Activated naive CD8-positive, alpha-beta T cell treated with anti-CD3 and anti-CD28 coated beads, Interleukin-2, amount 50 U/mL, for 16 hours (primary cell): Measurements from ENCODE around the gene TIGAR.

Experiments
- DNase-seq: peaks from one replicate; pipeline ENCODE4 v3.0.0-alpha.2; 2020; ENCODE audit warnings: low read depth, low spot score

TIGAR gene

DNA sequence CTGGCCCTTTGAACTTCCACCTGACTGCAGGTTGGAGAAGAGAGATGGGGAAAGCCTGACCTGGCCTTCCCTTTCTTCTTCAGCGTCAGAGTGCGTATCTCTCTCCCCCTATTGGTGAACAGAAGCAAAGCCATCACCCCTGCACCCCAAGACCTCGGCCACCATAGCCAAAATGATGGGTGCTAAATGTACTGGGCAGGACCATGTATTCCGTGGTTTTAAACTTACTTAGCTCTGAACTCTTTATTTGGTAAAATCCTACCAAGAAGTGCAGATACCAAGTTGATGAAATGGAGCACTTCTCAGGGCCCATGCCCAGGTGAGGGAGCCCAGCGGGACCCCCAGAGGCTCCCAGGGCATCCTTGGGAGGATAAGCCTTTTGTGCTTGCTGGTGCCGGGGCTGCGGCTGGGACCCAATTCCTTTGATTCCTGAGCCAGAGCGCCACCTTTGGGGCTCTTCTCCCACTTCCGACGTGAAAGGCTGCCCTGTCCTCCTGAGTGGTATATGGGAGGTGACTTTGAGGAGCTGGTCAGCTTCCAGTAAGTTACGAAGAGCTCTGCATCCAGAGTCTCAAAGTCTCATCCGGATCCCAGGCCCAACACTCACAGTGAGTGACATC is 38.0 kb upstream of the TIGAR start:
- DNase-seq = no peak

DNA sequence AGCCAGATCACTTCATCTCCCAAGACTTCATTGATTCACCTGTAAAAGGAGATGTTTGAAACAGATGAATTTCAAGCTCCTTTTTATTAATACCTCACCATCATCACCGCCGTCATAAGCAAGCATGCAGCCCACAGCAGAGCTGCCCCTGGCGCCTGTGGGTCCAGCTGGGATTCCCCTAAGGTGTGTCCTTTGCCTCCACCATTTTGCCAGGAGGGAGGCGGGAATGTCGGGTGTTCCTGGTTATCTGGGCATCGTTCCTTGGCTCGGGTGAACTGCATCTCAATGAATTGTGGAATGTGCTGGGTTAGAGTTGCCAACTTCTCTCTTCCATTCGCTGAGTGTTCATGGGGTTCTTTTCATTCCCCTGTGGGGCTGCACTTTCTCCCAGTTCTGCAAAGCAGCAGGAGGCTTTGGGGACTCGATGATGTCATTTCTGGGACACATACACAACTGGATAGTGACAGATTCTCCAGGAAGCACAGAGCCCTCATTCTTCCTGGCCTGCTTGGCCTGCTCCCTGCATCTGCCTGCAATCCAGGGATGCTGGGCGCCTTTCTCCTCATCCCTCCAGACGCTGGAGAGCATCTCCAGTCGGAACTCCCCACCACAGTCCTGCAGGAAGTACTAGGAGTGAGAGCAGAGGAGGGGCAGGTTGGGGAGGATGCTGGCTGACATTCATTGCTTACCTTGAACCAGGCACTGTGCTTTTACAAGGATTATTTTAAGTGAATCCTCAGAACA is 37.3 kb upstream of the TIGAR start:
- no peak for DNase-seq

DNA sequence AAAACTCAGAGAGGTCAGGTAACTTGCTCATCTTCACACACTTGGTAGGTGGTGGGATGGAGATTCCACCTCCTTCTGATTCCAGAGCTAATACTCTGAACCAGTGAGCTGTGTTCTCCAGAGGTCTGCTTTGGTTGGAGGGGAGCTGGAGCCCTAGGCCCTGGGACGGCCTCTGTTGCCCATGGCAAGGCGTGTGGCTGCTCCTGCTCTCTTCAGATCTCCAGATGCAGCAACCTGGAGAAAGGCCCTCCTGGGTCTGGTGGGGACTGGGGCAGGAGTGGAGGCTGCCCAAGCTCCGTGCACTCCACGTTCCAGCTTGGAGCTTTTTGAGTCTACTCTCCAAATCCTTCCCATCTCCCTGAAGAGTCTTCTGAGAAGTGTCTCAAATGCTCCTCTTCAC is 36.7 kb upstream of the TIGAR start:
- no peak for DNase-seq

DNA sequence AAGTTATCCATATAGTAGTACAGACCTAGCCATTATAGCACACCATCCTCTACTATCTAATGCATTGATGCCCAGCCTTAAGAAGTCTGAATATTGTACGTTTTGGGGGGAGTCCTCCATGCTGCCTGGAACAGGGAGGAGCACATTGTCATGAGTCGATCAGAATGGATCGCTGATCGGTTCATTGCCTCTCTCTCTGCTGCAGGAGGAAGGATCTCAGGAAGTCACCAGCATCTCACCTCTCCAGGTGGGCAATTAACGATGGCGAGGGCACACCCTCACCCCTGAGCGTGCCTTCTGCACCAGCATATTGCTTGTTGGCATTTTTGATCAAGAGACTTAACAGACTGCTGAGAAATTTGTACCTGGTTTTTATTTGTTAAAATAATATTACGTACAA is 35.9 kb upstream of the TIGAR start:
- no peak for DNase-seq

DNA sequence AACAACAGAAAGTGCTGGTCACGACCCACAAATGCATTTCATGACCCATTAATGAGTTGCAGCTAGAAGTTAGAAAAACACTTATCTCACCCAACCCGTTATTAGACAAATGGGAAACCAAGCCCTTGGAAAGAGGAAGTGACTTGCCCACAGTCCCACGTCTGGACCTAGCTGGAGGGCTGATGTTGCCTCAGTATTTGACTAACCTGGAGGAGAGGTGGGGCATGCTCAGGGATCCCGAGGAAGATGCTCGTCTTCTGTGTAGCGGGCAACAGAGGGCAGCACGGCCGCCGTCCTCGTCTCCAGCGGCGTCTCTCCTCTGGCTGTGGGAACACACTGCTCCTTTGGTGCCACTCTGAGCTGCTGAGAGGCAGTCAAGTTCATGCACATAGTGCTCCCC is 34.8 kb upstream of the TIGAR start:
- DNase-seq = no peak

DNA sequence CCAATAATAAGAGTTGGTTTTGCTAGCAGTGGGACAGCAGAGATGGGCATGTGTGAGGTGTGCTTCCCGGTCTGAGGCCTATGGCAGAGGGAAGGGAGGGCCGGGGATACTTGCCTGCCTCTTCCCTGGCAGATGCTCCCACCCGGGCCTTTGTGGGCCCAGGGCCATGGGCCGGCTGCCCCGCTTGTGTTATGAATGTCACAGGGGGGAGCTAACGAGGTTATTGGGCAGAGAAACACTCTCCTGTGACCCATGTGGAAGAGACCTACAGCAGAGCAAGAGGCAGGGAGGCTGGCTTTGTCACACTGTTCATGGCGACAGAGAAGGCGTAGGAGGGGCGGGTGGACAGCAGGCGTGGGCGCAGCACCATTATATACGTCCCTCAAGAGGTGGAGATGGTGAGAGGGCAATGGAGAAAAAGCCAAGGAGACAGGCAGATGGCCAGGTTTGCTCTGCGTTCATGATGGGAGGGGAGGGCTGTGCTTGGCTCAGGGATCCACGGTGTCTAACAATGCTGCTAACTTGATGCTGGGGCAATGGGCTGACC is 34.2 kb upstream of the TIGAR start:
- no peak for DNase-seq

DNA sequence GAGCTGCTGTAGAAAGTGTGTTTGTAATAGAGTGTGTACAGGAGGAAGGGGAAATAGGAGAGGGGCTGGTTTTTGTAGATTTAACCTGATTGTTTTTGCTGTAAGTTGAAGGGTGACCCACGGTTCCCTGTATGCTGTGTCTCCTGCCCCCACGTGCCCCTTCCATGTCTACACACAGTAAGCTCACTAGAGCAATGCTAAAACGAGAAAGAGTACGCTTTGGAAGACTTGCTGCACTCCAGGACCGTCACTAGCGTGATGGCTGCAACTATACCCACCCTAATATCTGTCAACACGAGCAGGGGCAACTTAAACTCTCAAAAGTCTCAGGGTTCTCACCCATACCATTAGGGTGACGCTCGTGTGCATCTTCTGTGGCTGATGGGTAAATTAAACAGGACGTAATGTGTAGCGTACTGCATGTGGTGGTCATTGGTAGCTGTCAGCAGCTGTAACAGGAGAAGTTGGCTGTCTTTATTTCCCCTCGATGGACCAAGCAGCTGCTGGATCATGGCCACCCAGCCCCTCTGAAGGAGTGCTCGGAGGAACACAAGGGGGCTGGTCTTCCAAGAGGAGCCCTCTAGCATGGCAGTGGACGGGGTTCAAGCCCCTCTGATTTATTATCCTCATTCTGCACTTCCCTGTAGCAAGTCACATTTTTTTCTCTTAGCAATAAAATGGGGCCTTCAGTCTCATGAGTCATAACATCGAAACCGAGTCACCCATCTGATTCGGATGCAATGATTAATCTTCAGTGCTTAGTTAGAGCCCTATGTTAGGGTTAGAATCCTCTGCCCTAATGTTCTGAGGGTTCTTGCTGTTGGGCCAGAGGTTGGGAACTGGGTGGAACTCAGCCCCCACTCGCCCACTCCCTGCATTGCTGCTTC is 33.4 kb upstream of the TIGAR start:
- DNase-seq = no peak

DNA sequence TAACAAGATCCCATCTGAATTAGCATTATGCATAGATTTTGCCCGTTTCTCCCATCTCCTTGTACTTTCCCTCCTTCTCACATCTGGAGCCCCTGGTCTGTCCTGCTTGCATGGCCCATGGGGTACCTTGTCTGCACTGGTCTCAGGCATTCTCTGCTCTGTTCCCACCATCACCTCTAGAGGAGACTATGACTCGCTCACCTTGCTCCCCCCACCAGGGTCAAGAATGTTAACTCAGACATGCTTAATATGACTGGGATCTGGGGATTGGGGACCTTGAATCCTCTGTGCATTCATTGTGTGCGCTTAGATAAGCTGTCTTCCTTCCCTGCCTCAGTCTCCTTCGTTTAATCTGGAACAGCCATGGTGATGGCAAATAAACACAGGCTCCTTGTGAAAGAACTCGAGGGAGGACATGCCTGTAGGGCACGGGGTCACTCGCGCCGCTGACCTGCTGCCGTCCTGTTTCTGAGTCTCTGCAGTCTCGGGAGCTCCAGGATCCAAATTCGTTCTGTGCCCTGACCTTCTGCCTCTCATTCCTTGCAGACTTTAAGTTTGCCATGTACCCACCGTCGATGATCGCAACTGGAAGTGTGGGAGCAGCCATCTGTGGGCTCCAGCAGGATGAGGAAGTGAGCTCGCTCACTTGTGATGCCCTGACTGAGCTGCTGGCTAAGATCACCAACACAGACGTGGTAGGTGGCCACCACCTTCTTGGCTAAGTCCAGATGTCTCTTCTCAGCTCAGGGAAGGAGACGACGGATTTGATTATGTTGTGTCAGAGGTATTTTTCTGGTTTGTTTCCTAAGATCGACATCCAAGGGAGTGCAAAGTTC is 32.5 kb upstream of the TIGAR start:
- DNase-seq = no peak

DNA sequence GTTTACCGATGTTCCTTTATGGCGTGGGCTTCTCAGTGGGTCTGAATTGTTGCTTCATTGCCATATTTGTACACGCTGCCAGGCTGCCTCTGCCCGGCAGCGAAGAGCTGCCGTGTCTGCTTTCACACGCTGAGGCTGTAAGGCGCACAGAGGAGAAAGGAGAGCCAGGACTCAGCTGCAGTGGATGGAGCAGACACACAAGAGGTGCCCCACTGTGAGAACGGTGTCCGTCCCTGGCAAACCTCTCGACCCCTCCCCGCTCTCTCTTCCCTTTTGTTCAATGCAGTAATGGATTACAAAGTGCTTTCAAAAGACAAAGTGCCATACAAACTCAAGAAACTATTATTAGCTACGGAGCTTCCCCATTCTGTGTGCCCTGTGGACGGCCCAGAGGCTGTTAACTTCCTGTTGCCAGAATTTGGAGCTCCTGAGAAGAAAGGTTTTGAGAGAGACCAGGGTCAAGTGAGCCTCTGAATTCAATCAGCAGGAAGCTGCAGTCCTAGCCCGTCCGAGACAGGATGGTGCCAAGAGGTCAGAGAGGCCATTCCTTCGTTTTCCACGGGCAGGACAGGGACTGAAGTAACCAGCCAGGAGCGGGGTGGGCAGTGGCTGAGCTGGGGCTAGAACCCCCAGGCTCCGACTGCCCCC is 31.7 kb upstream of the TIGAR start:
- no peak for DNase-seq

DNA sequence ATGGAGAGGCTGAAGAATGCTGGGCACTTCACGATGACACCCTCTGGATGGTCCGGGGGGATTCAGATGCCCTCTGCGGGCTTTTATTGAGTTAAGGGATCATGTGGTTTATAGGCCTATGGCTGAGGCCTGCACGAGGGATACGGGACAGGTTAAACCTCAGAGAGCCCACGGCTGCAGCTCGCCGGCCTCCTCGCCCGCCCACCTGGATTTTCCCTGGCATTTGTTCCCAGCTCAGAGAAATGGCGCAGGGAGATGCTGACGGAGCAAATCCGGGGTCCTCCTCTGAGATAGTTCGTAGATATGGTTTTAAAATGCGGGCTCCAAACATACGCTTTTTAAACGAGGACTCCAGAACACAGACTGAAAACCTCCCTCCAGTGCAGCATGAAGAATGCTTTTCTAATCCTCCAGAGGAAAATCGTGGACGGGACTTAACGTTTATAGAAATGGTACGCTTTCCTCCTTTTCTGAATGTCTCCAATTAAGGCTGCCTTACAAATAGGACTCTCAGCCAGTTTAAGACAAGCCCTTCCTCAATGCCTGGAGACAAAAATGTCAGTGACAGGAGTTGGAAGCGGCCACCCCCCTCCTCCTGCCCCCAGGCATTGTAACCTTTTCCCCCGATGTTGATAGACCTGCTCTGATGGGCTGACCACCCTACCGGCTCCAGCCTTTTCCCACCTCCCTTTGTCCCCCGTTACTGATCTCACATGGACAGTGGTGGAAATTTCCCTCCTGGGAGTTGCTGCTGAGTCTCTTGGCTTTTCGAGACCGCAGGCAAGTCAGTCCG is 30.8 kb upstream of the TIGAR start:
- no peak for DNase-seq

DNA sequence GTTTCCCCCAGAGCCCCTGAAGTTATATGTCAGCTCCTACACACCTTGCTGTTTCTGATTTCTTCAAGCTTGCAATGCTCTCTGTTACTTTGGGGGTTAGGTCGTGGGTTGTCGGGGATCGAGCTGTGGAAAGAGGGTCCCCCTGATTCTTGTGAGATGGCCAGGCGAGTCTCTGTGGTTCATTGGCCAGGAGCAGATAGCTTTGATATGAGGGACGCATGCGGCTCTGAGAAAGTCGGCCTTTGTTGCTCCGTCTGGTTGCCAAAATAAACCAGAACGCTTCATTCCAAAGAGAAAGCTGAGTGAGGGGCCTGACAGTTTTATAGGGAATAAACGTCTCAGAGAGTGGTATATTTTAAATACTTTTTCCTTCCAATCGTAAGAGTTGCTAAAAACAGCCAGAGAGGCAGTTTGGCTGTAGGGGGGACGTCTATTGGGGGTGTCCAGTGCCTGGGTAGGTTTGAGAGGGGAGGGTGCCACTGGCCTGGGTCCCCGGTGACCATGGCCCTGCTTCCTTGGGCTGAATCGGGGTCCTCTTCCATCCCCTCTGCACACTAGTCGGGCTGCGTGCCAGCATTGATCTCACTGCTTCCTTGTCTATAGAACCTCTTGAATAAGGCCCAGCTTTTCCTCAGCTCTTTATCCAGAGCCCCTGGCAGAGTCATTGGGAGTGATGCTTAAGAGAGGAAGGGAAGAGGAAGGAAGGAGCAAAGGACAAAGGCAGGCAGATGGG is 28.5 kb upstream of the TIGAR start:
- no peak for DNase-seq

DNA sequence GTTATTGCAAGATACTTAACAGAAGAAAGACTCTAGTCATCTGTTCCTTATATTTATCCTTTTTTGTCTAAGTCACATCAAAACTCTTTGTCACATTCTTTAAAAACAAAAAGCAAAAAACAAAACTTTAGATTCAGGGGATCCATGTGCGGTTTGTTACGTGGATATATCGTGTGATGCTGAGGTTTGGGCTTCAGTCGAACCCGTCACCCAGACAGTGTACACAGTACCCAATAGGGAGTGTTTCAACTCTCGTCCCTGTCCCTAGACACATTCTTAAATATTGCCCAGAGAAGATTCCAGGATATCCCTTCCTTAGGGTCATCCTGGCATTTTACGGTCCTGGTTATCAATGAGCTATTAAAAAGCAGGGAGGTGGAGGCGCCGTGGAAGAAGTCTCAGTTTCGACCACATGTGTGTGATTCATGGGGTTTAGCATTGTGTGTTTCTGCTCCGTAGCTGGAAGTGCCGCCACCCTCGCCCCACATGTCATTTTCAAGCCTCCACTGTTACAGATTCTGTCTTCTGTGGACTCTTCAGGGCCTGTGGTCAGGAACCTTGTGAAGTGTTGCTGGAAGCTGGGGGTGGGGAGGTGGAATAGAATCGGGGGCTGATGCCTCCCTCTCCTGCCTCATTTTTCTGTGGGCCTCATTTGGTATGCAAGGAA is 27.6 kb upstream of the TIGAR start:
- DNase-seq = no peak

DNA sequence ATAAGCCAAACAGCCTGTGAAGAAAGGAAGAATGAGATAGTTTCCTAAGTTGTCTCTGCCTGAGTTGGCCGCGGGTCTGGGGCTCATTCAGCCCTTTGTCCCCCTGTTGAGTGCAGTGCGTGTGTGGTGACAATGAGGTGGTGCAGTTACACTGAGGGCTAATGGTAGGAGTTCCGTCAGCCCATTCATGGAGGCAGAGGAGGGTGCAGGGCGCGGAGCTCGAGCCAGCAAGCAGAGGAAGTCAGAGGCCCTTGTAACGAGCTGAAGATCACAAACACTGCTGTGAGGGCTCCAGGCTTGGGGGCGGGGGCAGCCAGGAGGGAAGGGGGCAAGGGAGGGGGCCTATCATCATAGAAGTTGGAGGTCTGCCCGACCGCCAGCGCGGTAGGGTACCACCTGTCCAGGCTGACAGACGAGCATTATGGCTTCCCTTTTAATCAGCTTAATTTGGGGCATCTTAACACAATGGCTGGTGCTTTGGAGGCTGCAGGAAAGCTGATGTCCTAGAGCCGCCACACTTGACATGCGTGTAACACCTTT is 27.0 kb upstream of the TIGAR start:
- no peak for DNase-seq

DNA sequence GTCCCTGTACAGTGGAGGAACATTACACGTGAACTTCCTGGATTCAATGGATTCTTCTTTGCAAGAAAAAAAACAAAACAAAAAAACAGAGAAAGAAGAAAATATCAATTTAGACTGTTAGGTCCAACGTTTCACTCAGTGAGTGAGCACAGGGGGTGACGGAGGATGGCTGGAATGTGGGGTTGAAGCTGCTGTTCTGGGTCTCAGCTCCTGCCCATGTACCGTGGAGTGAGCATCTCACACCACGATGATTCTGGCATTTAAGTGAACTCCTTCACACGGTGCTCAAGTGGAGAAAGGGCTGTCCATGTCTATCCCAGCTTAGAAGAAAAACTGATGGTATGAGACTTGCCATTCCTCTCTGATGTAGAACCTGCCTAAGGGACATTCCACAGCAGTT is 24.3 kb upstream of the TIGAR start:
- no peak for DNase-seq

DNA sequence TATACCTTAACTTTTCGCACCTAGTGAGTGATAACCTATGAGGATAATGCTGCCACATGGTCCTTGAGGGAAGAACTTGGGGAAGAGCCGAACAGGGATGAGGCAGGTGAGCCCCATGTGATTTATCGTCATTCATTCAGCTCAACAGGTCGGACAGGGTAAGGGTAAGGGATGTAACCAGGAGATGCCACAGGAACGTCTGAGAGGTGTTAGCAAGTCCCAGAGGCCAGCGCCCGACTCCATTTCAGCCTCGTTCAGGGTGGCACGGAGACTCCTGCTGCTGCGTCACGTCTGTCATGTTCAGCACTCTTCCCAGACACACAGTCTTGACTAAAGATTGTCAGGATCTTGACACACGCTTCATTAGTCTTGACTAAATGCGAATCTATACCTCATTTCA is 23.4 kb upstream of the TIGAR start:
- DNase-seq = no peak

DNA sequence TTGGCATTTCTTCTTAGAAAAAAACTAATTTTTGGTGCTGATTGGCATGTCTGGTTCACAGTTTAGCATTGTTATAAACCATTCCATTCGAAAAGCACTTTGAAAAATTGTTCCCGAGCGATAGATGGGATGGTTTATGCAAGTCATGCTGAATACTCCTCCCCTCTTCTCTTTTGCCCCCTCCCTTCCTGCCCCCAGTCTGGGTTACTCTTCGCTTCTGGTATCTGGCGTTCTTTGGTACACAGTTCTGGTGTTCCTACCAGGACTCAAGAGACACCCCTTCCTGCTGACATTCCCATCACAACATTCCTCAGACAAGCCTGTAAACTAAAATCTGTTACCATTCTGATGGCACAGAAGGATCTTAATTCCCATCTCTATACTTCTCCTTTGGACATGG is 20.1 kb upstream of the TIGAR start:
- DNase-seq = no peak

DNA sequence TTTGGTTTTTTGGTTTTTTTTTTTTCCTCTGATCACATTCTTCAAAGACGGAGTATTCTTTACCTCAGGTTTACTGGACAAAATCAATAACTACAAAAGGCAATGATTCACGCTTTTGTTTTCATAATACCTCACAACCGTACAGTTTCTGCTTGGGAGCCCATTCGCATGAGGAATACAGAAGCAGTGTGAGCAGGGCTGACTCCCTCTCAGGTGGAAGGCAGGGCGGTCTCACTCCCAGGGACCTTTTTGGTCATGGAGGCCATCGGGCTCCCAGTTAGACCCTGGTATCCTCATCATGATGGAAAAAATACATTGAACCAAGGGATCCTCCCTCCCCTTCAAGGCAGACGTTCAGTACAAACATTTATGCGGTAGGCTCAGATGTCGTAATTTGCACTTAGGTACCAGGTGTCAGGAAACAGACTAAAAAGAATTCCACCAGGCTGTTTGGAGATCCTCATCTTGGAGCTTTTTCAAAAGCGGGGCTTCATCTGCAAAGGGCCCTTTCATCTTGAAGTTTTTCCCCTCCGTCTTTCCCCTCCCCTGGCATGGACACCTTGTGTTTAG is 19.0 kb upstream of the TIGAR start:
- no peak for DNase-seq

DNA sequence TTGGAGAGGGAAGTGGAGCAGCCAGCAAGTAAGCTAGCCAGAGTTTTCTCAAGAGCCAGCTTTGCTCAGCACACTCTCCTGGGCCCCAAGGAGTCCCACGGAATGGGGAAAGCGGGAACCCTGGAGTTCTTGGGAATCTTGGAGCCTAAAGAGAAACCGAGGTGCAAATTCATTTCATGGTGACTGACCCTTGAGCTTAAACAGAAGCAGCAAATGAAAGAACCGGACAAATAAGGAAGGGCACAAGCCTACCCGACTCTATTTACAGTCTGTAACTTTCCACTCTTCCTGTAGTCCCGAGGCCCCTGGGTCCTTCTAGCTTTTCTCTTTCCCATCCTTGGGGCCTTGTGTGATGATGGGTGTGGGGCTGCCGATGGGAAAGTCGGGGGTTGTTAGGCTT is 18.1 kb upstream of the TIGAR start:
- no peak for DNase-seq
